GM23248 (cell line): ENCODE measurements around the gene ZNF77.
"Not testable (repeated sequence)": the region's sequence is repeated elsewhere in the genome, so short reads cannot be mapped to it uniquely, and the experiment has no call there.

Source experiments
- EZH2 ChIP-seq: fragments of 200-600 bp; sonication (generic); IDR thresholded peaks from 2 replicates; pipeline ENCODE4 v1.6.1; 2018; ENCODE audit warnings: antibody characterized with exemption, mild to moderate bottlenecking; ENCODE audit not compliant: insufficient read depth, poor library complexity, severe bottlenecking
- EZH2phosphoT487 ChIP-seq: fragments of 200-600 bp; sonication (generic); IDR thresholded peaks from 2 replicates; pipeline ENCODE4 v1.6.1; 2018; ENCODE audit warnings: antibody characterized with exemption, moderate library complexity, mild to moderate bottlenecking, low read depth; ENCODE audit not compliant: insufficient read depth

GRCh38 chr19:2903326-2903725, 41.4 kb downstream of the ZNF77 start:
- not testable (repeated sequence) for TF ChIP-seq EZH2, EZH2phosphoT487
